Measurements from ENCODE around the gene BEST3. TPM values are rescaled to one million over a fixed set of nuclear protein-coding genes. Genes with fewer than 3 reads are reported as not detected.

The BEST3 gene
- total and polyA plus RNA-seq, 8 donors: 0.37 TPM; not detected in 7

DNA sequence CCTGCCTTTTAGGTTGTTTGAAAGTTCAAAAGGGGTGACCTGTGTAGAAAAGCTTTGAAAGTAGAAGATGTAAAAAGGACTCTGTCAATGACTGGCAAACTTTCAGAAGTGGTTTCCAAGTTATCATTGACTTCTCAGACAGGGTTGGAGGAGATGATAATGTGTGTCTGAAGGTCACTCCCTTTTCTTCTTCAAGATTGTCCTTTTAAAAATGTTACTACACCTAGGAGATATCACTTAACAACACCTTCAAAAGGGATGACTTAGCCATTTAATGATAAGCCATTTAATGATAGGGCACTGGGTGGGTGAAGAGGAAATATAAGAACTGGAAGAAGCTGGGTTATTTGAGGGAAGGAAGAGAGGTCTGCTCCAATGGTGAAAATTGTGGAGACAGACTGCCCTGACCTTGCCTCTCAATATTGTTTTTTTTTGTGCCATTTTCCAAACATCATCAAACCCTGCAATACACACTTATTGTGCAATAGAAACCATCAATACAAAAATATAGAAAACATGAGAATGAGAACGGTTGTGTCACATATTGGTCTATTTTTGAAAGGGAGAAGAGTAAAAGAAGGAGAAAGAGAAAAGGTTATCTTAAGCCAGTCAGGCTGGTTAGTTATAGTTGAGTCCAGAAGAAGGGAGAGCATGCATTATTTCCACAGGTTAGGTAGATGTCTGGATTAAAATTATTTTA is 38.8 kb downstream of the BEST3 start:
- Histone ChIP-seq H3K9me3 (no peaks in the 10 kb centered on the region), H3K4me3 (no peak overlapping the region), H3K36me3 (no peaks in the 10 kb centered on the region), H3K4me1 (peaks cover 0 to 8% (median 2%) of the 10 kb centered on the region in 4 donors), H3K27ac (no peak overlapping the region), H3K27me3 (no peaks in the 10 kb centered on the region)
- 81 to 92% (median 86%) methylated on average over 1 of the region's 1 CpG for WGBS, 5 donors
- intact Hi-C loops (cut with DNase I; ENCODE audit: low total_unique reads): no loop called here
- TF ChIP-seq POLR2A (IDR thresholded peaks at IDR 0.05): no peak
- TF ChIP-seq POLR2AphosphoS5 (IDR thresholded peaks at IDR 0.05): no peak
- TF ChIP-seq EP300 (IDR thresholded peaks at IDR 0.05): no peak
- TF ChIP-seq, protein P1, sequence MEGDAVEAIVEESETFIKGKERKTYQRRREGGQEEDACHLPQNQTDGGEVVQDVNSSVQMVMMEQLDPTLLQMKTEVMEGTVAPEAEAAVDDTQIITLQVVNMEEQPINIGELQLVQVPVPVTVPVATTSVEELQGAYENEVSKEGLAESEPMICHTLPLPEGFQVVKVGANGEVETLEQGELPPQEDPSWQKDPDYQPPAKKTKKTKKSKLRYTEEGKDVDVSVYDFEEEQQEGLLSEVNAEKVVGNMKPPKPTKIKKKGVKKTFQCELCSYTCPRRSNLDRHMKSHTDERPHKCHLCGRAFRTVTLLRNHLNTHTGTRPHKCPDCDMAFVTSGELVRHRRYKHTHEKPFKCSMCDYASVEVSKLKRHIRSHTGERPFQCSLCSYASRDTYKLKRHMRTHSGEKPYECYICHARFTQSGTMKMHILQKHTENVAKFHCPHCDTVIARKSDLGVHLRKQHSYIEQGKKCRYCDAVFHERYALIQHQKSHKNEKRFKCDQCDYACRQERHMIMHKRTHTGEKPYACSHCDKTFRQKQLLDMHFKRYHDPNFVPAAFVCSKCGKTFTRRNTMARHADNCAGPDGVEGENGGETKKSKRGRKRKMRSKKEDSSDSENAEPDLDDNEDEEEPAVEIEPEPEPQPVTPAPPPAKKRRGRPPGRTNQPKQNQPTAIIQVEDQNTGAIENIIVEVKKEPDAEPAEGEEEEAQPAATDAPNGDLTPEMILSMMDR (IDR thresholded peaks at IDR 0.05): no peak
- DNase-seq: no peak

DNA sequence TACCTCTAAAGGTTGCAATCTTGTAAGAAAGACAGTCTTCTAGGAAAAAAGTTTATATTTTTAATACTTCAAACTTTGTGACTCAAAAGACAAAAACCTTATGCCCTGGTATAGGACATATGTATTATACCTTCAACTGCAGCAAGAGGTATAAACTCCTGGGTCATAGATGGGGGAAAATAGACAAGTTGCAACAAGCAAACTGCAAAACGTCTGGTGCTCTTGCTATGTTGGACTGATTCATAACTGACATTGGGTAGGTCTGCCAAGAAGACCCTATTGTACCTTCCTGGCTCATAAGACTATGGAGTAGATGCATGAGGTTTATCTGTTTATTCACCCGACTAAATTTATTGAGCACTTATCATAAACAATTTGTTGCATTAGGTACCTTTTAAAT is 40.9 kb downstream of the BEST3 start:
- Histone ChIP-seq H3K4me1 (peaks cover 0 to 8% (median 2%) of the 10 kb centered on the region in 4 donors), H3K27me3 (no peaks in the 10 kb centered on the region), H3K4me3 (no peak overlapping the region), H3K27ac (no peak overlapping the region), H3K9me3 (no peaks in the 10 kb centered on the region), H3K36me3 (no peaks in the 10 kb centered on the region)
- DNase-seq: no peak
- WGBS, 5 donors: 47 to 66% (median 58%) methylated on average over 2 of the region's 2 CpGs
- intact Hi-C loops (cut with DNase I; ENCODE audit: low total_unique reads): no loop called here
- TF ChIP-seq POLR2A (IDR thresholded peaks at IDR 0.05): no peak
- TF ChIP-seq, protein P1 (IDR thresholded peaks at IDR 0.05): no peak
- no peak for TF ChIP-seq POLR2AphosphoS5 (IDR thresholded peaks at IDR 0.05)
- TF ChIP-seq EP300 (IDR thresholded peaks at IDR 0.05): no peak

DNA sequence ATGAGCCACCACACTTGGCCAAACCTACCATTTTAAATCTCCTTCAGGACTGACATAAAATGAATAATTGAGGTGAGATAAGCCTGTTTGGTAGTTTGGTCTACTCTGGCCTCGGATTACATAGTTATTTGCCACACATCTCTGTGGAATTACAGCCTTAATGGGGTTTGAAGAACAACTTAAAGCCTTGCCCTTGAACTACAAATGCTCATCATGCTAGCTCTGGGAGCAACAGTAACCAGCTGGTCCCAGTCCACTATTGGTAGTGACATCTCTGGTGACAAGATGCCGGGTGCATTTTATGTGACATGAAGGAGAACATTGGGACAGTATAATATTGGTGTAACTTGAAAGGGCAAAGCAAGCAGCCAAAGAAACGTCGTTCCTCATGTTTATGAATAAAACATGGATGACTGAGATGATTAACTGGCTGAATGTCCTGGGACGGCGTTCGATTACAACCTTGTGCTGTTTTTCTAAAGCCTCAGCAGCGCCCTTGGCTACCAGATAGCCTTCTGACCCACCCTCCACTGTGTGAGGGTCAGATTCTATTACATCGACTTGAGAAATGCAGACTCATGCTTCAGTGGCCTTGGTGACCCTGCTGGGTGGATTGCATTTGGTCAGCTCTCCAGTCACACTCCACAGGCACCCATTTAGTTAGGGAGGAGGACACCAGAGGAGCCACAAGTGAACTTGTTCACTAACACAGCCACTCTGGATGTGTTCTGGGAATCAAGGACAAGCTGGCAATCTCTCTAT is 41.5 kb downstream of the BEST3 start:
- intact Hi-C loops (cut with DNase I; ENCODE audit: low total_unique reads): no loop called here
- H3K27me3 ChIP-seq: no peaks in the 10 kb centered on the region
- H3K9me3 ChIP-seq: no peaks in the 10 kb centered on the region
- 46 to 57% (median 53%) methylated on average over 9 of the region's 9 CpGs for whole genome bisulfite sequencing, 5 donors
- H3K4me1 ChIP-seq: peaks cover 0 to 8% (median 2%) of the 10 kb centered on the region in 4 donors
- H3K4me3 ChIP-seq: no peak overlapping the region
- no peak for TF ChIP-seq POLR2AphosphoS5 (IDR thresholded peaks at IDR 0.05)
- TF ChIP-seq POLR2A (IDR thresholded peaks at IDR 0.05): no peak
- TF ChIP-seq, protein P1 (IDR thresholded peaks at IDR 0.05): no peak
- no peak for TF ChIP-seq EP300 (IDR thresholded peaks at IDR 0.05)
- H3K36me3 ChIP-seq: no peaks in the 10 kb centered on the region
- no peak overlapping the region for H3K27ac ChIP-seq
- peak in 1 of 2 donors; percentile 31 for DNase-seq

GRCh38 chr12:69655616-69656340 is 43.3 kb downstream of the BEST3 start:
- H3K27me3 ChIP-seq: no peaks in the 10 kb centered on the region
- H3K9me3 ChIP-seq: no peaks in the 10 kb centered on the region
- no peaks in the 10 kb centered on the region for H3K36me3 ChIP-seq
- H3K4me3 ChIP-seq: no peak overlapping the region
- peaks cover 0 to 8% (median 2%) of the 10 kb centered on the region in 4 donors for H3K4me1 ChIP-seq
- peak in 1 of 2 donors; percentile 59 for DNase-seq
- 72 to 82% (median 78%) methylated on average over 11 of the region's 11 CpGs for WGBS, 5 donors
- H3K27ac ChIP-seq: no peak overlapping the region
- intact Hi-C loops (cut with DNase I; ENCODE audit: low total_unique reads): no loop called here
- TF ChIP-seq EP300 (IDR thresholded peaks at IDR 0.05) (no peak), POLR2AphosphoS5 (IDR thresholded peaks at IDR 0.05) (no peak), POLR2A (IDR thresholded peaks at IDR 0.05) (no peak)
- TF ChIP-seq, protein P1 (IDR thresholded peaks at IDR 0.05): no peak
